Hippocampal formation (tissue), 2 donors: ENCODE data around the gene RAB3IL1.
A peak's percentile ranks its signal among the peaks of the same experiment; 100 is the strongest.
"Not testable (repeated sequence)": the region's sequence is repeated elsewhere in the genome, so short reads cannot be mapped to it uniquely, and the experiment has no call there.

Experiments used
- DNase-seq, 2 donors: peaks; one replicate each; lab custom pipeline; 2025; lab: John Stamatoyannopoulos, UW

The RAB3IL1 gene

DNA sequence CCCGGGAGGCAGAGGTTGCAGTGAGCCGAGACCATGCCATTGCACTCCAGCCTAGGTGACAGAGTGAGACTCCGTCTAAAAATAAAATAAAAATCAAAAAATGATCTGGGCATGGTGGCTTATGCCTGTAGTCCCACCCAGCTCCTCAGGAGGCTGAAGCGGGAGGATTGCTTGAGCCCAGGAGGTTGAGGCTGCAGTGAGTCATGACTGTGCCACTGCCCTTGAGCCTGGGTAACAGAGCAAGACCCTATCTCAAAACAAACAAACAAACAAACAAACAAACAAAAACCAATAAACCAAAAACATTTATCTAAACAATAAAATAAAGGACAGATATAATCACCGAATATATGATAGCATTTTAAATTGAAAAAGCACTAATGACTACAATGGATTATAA lies 36.3 kb upstream of the RAB3IL1 start:
- DNase-seq = not testable (repeated sequence)

DNA sequence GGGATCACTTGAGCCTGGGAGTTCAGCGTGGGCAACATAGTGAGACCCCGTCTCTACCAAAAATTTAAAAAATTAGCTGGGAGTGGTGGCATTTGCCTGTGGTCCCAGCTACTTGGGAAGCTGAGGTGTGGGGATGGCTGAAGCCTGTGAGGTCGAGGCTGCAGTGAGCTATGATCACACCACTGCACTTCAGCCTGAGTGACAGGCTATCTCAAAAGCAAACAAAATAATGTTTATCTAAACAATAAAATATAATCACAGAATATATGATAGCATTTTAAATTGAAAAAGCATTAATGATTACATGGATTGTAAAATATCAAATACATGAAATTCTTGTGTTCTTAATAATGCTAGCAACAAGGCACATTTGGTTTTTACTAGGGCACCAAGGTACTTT lies 35.5 kb upstream of the RAB3IL1 start:
- DNase-seq = no peak

- no peak for DNase-seq
These were observed 34.2 kb upstream of the RAB3IL1 start for GRCh38 chr11:61951484-61952135.

DNA sequence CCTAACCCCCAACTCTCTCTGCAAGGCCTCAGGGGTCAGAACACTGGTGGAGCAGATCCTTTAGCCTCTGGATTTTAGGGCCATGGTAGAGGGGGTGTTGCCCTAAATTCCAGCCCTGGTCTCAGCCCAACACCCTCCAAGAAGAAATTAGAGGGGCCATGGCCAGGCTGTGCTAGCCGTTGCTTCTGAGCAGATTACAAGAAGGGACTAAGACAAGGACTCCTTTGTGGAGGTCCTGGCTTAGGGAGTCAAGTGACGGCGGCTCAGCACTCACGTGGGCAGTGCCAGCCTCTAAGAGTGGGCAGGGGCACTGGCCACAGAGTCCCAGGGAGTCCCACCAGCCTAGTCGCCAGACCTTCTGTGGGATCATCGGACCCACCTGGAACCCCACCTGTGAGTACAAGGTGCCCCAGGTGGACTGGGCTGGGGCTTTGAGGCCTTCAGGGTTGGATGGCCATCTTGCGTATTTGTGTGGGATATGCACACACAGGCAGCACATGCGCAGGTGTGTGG lies 32.7 kb upstream of the RAB3IL1 start, which contains the start of gene BEST1:
Gene BEST1, plus strand, starts transcription at position 317 of the 513 bp plus-strand sequence. CDS start 1,456 bp downstream, outside the sequence.
- DNase-seq = peak; percentile 65 to 71

DNA sequence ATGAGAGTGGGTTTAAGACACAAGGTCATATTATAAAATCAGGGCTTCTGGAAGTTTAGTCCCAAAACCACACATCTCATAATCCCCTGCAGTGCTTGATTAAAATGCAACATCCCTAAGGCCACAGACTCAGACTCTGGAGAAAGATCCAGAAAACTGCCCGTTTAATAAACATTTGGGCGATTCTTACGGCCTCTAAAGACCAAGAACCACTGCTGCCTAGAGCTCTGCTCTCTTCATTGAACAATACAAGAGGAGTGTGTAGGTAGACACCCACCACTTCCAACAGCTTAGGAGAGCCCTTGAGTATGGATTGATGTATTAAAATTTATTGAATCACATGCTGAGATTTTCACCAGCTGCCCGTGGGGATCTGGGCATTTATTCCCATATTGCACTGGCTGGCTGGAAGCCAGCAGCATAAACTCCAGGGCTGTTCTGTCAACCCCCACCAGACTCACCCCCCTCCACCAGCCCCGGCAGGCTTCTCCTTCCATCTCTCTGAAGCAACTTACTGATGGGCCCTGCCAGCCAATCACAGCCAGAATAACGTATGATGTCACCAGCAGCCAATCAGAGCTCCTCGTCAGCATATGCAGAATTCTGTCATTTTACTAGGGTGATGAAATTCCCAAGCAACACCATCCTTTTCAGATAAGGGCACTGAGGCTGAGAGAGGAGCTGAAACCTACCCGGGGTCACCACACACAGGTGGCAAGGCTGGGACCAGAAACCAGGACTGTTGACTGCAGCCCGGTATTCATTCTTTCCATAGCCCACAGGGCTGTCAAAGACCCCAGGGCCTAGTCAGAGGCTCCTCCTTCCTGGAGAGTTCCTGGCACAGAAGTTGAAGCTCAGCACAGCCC lies 32.0 kb upstream of the RAB3IL1 start:
- DNase-seq = peak; percentile 86 to 95

DNA sequence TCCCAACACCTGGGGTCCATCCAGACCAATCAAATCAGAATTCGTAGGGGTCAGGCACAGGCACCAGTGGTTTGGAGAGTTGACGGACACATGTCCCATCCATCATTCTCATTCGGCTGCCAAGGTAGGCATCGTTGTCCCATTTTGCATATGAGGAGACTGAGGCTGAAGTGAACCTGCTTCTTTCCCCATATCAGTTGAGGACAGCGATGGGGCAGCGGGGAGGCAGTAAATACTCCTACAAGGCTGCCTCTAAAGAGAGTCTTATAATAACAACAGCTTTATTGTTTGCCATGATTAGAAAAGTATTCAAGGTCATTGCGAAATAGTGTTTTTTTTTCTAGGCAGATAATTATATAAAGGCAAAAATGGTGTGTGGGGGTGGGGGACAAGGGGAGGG lies 31.1 kb upstream of the RAB3IL1 start:
- DNase-seq = no peak

DNA sequence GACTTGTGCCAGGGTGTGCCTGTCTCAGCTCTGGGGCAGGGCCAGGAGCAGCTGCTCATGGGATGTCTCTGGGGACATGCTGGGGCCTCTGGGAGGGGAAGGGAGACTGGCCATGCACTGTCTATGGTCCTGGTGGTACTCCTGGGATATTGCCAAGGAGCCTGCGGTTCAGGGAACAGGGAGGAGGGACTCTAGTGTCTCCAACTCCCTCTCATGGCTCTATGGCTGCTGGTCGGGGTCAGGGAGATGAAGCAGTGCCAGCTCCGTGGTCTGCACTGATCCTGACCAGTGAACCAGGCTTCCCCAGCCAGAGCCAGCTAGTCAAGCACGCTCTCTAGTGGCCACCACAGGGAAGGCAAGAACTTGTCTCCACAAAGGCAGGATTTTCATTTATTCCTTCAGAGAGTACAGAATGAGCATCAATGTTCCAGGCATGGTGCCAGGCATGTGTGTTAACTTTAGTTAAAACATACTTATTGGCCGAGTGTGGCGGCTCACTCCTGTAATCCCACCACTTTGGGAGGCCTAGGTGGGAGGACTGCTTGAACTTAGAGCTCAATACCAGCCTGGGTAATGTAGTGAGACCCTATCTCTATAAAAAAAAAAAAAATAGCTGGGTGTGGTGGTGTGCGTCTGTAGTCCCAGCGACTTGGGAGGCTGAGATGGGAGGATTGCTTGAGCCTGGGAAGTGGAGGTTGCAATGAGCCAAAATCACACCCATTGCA lies 30.3 kb upstream of the RAB3IL1 start:
- DNase-seq = peak; percentile 81 to 91

- DNase-seq = no peak
These were observed 29.5 kb upstream of the RAB3IL1 start for GRCh38 chr11:61946894-61947293.

DNA sequence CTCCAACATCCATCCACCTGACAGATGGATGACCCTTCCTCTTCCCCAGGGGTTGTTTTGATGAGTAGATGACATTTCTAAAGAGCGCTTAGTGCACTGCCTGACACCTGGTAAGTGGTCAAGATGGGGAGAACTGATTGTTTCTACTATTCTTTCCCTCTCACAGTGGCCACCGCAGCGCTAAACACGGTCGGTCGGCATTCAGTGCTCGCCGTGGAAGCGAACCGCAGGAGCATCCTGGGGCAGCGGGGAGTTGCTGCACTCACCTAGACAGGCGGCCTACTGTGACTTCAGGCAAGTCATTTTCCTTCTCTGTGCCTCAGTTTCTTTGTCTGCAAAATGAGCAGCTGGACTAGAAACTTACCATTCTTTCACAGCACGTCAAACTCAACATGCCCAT lies 27.8 kb upstream of the RAB3IL1 start:
- no peak for DNase-seq

DNA sequence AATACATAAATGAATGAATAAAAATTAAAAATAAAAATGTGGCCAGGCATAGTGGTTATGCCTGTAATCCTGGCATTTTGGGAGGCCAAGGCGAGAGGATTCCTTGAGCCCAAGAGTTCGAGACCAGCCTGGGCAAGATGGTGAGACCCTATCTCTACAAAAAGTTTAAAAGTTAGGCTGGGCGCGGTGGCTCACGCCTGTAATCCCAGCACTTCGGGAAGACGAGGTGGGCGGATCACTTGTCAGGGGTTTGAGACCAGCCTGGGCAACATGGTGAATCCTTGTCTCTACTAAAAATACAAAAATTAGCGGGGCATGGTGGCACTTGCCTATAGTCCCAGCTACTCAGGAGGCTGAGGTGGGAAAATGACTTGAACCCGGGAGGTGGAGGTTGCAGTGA lies 23.1 kb upstream of the RAB3IL1 start:
- DNase-seq = no peak

DNA sequence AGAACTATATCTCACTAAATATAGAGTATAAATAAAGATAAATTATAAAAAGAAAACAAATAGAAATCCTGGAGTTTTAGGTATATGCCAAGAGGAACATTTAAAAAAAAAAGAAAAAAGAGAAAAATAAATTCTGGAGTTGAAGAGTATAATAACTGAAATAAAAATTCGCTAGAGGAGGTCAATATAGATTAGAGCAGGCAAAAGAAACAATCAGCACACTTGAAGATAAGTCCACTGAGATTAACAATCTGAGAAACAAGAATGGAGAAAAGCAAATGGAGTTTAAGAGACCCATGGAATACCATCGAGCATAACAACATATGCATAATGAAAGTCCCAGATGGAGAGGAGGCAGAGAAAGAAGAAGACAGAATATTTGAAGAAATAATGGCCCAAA lies 18.5 kb upstream of the RAB3IL1 start:
- no peak for DNase-seq

GRCh38 chr11:61930933-61931332 lies 13.6 kb upstream of the RAB3IL1 start:
- no peak for DNase-seq

DNA sequence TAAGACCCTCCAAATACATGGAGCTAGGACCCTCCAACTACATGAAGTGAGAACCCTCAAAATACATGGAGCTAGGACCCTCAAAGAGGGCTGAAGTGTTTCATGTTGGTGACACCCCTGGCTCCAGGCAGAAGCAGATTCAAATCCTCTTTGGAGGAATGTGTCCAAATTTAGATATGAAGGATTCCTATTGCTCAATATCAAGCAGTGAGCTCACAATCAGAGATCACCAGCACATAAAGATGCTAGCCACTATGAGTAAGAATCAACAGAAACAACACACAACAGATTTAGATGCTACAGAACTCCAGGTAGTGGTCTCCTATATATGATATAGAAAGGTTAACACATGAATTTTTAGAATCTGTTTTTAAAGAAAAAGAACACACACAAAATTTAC lies 11.2 kb upstream of the RAB3IL1 start:
- DNase-seq = no peak

- DNase-seq = no peak
These were observed 10.1 kb upstream of the RAB3IL1 start for GRCh38 chr11:61927501-61927900.

DNA sequence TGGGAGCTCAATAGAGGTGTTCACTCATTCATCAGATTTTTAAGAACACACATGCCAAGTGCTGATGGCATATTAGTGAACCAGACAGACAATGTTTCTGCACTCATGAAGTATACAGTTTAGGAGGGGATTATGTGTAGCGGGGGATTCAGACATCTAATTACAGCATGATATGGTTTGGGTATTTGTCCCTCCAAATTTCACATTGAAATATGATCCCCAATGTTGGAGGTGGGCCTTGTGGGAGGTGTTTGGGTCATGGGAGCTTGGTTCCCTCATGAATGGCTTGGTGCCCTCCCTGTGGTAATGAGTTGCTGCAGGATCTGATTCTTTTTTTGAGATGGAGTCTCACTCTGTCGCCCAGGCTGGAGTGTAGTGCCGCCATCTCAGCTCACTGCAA lies 8.9 kb upstream of the RAB3IL1 start:
- no peak for DNase-seq

- DNase-seq = no peak
These were observed 8.4 kb upstream of the RAB3IL1 start for GRCh38 chr11:61925736-61926135.

DNA sequence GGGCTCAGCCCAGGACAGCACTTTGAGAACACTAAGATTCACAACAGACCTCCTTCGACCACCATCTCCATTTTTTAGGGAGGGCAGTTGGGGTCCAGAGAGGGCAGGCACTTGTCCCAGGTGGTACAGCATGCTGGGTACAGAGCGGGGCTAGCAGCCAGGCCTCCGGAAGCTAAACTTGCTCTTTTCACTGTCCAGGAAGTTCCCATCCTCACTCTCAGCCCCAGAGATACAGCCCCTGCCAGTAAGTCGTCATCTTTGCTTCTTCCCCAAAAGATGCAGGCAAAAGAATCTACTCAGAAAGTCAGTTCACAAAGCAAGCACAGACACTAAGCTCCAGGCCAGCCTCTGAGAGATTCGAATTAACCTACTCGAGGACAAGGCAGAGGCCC lies 6.7 kb upstream of the RAB3IL1 start:
- no peak for DNase-seq

GRCh38 chr11:61923166-61924063 lies 6.0 kb upstream of the RAB3IL1 start:
- DNase-seq = peak in 1 of 2 donors; percentile 28

DNA sequence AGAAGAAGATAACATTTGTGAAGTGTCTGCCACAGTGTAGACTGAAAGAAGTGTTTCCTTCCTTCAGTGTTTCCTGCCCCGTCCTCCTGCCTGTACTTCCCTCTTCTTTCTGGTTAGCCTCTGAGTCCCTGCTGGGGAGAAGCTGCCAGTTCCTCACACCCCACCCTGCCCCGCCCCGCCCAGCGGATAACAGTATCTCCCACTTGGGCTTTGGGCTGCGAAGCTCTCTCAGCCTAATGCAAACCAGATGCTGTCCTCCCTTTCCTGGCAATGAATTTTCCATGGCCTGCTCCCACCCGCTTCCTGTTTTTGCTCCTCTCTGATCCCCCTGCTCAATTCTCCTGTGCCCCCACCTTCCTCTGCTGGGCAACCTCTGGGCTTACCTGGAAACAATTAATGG lies 5.2 kb upstream of the RAB3IL1 start:
- DNase-seq = peak in 1 of 2 donors; percentile 26

DNA sequence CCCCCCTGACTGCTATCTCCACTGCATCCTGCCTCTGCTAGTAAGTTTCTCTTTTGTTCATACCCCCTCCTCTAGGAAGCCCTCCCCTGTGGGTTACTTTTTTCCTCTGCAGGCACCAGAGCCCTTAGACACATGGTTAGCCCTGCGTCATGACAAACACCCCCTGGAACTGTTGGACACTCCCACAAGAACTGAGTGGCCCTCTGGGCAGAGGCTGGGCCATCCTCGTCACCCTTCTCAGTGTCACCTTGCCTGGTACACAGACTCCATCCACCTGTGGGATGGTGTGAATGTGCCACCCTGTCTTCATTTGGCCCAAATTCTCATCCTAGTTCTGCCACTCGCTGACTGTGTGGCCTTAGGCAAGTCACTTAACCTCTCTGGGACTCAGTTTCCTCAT lies 4.1 kb upstream of the RAB3IL1 start:
- no peak for DNase-seq
